A172 (cell line): ENCODE measurements around the gene ARG2. TPM values are rescaled to one million over a fixed set of nuclear protein-coding genes. Genes with fewer than 3 reads are reported as not detected.

ENCODE experiments used
- DNase-seq: peaks from one replicate; pipeline ENCODE4 v3.0.0-alpha.2; 2015; ENCODE audit warnings: low spot score
- total RNA-seq: library from RNA; depleted of rRNA; stranded (reverse); fragments of >200 nt; shearing (Covaris generic); gene quantifications from 2 replicates; pipeline ENCODE4 v1.2.3, GENCODE V29; 2014; rRNA removed

Gene ARG2
- 2.4 and 2.9 TPM in 2 replicates for total RNA-seq

DNA sequence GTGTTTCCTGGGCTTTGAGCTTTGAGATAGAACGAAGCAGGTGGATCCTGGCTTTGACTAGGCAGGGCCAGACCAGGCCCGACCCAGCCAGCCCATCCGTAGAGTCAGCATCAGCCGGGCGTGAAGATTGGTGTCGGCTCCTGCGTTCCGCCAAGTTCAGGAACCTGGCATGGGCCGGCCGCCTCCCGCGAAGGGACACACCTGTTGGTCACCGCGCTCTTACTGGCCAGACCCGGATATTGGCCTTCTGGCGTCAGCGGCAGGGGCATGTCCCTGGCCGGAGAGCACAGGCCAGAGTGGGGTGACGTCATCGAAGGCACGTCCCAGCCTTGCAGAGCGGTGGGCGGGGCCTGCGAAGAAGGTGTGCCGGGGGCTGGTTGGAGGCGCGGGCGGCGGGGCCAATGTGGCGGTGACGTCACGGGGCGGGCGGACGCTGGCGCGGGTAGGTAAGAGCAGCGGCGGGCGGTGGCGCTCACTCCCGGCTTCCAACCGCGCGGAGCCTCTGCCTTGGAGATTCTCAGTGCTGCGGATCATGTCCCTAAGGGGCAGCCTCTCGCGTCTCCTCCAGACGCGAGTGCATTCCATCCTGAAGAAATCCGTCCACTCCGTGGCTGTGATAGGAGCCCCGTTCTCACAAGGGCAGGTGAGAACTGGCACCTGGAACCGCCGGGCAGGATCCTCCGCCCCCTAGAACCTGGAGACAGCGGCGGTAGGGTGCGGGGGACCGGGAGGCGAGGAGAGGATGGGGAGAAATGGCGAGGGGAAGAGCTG is at the start of gene ARG2:
ARG2 (plus strand) TSS at position 475 of the 771 bp plus-strand sequence; CDS start at position 533, 58 bp downstream.
- peak; percentile 75 for DNase-seq

DNA sequence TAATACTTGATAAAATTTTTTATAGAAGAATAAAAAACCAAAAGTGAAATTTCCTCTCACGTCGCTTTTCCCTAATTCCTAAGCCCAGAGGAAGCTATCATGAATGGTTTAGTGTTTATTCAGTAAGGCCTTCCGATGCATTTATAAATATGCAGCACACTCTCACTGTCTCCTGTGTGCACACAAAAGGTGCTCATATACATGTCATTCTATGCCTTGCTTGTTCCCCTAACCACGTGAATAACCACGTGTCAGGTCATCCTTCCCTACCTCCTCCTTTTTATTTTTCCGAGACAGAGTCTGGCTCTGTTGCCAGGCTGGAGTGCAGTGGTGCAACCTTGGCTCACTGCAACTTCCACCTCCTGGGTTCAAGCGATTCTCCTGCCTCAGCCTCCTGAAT is 49.3 kb upstream of the ARG2 start:
- DNase-seq = no peak

DNA sequence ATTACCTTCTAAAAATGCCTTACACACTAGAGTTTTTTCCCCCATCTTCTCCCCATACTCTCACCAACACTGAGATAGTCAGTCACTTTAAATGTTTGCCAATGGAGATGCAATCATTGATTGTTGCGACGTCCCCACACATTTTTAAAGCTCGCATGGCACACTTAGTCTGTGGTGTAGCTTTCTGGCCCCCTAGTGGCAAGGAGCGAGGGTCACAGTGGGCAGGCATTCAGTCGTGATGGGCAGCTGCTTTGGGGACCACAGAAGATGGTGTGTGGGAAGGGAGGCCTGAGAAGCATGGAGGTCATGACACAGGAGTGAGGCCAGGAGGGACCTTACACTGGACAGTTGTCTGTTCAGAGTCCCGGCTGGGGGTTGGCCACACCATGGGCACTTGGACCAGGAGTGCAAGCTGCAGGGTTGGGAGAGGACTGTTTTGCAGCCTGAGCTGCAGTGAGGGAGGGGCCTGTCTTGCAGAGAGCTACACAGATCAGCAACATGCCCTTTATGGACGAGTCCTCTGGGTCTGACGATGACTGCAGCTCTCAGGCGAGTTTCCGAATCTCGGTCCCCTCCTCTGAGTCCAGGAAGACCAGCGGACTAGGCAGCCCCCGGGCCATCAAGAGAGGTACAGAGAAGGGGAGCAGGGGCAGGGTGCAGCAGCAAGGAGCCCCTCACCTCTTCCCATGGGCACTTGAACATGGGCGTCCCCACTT is 48.3 kb upstream of the ARG2 start:
- peak; percentile 18 for DNase-seq

DNA sequence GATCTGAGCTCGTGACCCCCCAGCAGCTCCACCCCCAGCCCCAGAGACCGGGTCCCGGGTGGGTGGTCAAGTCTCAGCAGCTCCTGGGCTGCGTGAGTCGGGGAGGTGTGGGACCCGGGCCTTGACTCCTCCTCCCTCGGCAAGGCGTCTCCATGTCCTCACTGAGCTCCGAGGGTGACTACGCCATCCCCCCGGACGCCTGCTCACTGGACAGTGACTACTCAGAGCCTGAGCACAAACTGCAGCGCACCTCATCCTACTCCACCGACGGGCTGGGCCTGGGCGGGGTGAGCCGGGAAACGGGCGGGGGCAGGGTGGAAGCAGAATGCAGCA is 47.8 kb upstream of the ARG2 start:
- no peak for DNase-seq

DNA sequence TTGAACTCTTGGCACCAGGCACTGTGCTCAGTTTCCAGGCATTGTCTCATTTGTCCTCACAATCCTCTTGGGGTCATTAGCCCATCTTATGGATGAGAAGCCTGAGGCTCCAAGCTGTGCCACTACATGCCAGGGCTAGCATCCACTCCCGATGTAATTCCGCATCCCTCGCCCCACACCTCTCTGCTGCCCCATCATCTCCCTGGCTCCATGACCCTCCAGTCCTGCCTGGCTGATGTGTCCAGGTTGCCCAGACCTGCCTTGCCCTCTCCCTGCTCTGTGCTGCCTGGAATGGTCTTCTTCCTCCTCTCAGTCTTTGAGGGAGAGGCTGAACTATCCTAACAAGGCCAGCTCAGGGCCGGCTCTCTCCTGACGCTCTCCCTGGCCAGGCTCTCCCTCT is 47.1 kb upstream of the ARG2 start:
- no peak for DNase-seq

DNA sequence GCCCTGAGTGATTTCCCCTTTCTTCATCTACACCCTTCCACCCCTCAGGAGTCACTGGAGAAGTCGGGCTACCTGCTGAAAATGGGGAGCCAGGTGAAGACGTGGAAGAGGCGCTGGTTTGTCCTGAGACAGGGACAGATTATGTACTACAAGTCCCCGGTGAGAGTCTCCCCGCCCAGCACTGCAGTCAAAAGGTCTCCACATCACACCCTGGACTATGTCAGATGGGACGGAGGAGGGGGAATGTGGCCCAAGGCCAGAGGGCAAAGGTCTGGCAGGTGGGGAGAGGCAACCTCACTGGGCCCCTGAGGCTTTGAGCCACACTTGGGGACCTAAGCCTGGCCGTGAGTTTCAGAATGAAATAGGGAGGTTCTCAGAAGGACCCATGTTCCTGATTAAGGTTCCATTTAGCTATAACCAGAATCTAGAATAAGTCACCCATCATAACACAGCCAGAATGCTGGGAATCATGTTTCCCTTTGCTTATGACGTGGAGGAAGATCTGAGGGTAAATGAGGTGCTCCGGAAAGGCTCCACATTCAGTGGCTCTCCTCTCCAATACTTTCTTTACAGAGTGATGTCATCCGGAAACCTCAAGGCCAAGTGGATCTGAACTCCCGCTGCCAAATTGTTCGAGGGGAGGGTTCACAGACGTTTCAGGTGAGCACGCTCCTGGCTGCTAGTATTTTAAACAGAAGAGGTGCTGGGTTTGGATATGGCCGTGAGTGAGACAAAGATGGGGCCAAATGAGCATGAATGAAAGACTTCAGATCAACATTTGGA is 46.3 kb upstream of the ARG2 start:
- DNase-seq = no peak

DNA sequence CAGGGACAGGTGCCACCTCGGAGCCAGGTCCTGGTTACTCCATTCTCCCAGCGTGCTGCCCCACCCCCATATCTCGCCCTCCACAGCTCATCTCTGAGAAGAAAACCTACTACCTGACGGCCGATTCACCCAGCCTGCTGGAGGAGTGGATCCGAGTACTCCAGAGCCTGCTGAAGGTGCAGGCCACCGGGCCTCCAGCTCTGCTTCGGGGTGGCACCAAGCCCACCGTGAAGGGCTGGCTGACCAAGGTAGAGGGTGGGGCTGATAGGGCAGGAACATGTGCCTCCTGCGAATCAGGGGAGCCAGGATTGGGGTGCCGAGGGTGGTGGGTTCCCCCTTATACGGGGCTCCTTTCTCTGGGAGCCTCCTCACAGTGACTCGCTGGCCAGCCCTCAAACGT is 45.6 kb upstream of the ARG2 start:
- DNase-seq = no peak

DNA sequence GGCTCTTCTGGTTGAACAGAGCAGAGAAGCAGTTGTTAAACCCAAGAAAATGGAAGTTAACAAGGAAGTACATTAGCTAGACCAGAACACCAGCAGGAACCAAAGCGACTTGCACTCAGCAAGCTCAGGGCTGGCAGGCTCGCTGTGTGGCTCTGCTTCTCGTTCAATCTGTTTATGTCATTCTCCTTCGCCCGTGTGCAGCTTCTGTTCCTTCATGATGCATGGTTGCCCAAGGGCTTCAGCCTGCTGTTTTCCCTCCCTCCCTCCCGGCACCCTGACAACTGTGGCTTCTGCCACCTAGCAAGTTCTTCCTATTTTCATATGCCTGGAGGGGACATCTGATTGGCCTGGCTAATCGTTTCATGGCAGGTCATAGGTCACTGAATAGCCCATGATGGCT is 44.9 kb upstream of the ARG2 start:
- DNase-seq = no peak

DNA sequence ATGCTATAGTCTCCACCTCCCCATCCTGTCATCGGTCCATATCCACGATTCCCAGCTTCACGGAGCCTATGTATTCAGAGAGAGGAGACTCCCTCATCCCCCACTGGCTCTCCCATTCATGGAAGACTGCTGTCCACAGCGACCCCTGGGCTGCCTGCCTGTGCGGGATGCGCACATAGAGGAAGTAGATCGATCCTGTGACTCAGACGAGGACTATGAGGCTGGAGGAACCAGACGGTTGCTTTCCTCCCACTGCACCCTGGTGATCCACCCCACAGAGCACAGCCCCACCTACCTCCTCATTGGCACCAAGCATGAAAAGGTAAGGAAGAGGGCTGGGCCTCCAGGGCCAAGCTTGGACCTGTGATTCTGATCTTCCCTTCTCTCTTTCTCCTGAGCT is 44.0 kb upstream of the ARG2 start:
- DNase-seq = peak; percentile 4

DNA sequence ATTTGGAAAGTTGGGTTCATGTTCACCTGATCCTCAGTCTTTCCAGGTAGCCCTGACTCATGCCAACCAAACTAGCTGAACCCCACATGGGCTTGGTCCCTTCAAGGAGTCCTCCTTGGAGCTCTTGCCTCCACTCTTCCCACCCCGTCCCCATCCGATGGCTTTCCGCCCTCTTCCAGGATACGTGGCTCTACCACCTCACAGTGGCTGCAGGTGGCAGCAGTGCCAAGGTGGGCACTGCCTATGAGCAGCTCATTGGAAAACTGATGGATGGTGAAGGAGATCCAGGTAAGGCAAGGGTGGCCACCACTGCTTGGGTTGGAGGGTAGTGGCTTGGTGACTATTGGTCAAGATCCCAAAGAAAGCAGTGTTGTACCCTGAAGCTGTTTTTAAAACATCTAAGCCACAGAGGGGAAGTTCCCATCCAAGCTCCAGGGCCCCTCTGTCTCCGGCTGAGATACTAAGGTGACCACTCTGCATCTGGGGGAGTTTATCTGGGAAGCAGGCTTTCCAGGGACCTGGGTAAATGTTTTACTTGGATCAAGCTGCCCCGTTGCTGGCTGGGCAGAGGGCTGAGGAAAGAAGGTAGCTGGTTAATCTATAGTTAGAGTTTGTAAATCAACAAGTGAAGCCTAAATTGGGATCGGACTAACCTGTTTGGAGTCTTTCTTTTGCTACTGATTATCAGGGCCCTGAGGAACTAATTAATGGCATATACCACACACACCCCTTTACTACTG is 43.3 kb upstream of the ARG2 start:
- no peak for DNase-seq

DNA sequence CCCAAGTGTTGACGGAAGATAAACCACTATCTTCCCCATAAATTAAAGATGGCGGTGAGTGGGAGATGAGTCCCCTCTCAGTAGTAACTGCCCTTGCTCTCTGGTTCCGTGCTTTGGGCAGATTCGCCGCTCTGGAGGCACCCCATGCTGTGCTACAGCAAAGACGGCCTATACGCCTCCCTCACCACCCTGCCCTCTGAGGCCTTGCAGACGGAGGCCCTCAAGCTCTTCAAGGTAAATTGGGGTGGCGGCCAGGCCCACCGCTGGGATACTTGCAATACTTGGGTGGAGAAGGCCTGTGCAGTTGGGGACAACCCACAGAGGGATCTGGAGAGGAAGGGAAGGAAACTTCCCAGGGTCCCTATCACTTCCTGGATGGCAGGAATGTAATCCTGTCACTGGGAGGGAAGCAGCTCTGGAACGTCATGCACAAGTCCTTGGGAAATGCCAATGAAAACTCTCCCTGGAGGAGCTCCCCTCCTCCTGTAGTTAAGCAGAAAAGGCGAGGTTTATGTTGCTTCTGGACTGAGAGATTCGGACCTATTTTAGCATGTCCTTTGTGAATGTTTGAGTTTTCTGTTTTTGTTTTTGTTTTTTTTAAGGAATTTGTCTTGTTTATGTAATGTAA is 42.4 kb upstream of the ARG2 start:
- no peak for DNase-seq

DNA sequence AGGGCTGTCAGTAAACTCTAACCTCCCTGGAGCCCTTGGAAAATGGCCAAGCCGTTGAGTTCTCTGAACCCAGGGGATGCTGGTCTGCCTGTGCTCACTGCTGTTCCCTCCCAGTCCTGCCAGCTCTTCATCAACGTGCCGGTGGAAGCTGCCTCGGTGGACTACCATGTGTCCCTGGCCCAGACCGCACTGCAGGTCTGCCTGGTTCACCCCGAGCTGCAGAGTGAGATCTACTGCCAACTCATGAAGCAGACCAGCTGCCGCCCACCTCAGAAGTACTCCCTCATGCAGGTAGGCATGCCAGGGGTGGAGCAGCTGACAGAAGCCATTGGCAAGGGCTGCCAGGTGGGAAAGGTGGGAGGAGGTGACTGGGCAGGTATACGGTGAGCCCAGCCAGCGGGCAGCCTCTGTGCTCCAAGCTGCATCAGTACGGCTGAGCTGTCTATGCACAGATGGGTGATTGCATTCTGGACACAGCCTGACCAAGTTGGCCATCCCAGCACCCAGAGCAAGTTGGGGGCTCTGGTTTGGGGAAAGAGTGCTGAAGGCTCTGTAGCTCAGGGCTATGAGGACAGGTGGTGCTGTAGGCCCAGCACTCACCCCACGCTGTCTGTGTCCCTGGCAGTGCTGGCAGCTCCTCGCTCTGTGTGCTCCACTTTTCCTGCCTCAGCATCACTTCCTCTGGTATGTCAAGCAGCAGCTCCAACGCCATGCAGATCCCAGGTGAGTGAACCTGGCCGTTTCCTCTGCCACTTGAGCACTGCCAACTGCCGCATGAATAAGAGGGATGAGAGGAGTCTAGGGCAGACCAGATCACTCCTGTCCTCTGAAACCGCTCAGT is 41.6 kb upstream of the ARG2 start:
- no peak for DNase-seq

DNA sequence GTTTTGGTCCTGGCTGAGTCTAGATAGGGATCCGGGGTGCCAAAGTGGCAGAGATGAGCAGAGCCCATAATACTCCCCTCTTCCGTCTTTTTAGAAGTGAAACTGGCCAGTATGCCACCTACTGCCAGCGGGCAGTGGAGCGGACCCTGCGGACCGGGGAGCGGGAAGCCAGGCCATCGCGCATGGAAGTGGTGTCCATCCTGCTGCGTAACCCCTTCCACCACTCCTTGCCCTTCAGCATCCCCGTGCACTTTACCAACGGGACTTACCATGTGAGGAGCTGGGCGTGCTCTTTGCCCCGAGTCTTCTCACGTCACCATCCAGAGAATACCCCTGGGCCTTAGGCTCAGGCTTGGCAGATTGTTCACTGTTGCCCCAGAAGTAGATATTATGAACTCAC is 40.7 kb upstream of the ARG2 start:
- DNase-seq = no peak

DNA sequence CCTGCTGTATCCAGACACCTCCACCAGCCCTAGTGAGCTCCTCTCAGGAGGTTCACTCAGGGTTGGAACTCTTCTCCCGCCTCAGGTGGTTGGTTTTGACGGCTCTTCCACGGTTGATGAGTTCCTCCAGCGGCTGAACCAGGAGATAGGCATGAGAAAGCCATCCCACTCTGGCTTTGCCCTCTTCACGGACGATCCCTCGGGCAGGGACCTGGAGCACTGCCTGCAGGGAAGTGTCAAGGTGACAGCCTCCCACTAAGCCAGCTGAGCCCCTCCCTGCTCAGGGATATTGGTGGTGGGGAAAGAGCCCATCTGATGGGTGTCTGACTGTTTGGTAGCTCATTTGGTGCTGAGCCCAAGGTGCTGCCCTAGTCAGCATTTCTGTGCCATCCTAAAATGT is 40.1 kb upstream of the ARG2 start:
- no peak for DNase-seq

DNA sequence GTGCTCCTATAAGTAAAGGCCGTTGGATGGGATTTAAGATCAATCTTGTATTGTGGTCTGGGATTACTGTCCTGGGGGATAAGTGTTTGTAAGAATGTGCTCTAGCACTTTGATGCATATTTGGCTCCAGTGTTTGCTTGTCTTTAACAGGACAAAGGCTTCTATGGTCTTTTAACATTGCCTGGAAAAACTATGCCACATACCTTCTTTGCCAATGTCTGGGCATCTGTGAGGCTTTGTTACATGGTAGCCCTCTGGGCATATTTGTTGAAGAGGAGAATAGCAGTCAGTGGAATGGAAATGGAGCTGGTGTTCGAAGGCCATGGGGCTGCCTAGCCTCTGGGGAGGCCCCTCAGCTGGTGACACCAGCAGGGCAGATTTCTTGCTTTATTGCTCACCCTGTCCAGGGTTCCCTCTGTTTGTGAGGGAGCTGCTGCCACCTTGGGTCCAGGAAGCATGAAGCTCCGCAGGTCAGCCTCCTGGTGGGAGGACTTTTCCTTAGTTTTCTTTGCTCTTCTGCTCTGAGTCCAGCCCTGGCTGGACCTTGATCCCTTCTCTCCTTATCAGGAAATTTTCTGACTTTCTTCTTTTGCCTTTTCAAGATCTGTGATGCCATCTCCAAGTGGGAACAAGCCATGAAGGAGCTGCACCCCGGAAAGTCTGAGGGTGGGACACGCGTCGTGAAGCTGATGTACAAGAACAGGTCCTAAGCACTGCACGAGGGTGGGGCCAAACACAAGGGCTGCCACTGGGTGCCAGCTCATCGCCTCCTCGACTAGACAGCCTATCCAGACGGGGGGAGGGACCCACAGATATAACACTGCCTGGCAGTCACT is 39.2 kb upstream of the ARG2 start:
- DNase-seq = no peak

DNA sequence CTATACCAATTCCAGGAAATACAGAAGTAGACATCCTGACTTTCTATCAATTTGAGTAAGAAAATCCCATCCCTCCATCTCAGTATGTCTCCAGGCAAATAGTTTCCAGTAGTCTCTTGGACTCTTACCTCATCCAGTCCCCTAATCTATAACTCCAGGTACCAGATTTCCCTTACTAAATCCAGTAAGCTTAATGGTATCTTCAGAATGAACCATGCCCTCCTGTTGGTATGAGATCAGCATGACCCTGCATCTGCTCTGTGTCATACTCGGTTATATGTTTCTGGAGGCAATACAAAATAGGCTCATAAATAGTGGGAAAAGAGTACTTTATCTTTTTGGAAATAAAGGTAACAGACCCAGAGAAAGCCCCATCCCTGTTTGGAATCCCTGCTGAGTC is 38.1 kb upstream of the ARG2 start:
- DNase-seq = no peak

DNA sequence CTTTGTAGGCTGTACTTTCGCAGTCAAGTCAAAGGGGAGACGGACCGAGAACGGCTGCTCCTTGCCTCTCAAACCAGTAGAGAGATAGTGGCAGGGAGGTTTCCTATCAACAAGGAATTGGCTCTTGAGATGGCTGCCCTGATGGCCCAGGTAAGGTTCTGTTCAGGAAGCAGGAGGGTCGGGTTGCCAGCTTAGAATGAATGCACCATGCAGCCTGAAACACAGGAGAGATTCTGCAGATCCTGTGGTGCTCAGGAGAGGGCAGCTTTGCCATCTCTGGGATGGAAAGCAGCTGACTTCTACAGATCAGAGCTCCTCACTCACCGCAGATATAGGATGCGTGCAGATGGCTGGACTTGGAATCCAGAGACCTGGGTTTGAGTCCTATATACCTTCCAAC is 37.7 kb upstream of the ARG2 start:
- DNase-seq = no peak

DNA sequence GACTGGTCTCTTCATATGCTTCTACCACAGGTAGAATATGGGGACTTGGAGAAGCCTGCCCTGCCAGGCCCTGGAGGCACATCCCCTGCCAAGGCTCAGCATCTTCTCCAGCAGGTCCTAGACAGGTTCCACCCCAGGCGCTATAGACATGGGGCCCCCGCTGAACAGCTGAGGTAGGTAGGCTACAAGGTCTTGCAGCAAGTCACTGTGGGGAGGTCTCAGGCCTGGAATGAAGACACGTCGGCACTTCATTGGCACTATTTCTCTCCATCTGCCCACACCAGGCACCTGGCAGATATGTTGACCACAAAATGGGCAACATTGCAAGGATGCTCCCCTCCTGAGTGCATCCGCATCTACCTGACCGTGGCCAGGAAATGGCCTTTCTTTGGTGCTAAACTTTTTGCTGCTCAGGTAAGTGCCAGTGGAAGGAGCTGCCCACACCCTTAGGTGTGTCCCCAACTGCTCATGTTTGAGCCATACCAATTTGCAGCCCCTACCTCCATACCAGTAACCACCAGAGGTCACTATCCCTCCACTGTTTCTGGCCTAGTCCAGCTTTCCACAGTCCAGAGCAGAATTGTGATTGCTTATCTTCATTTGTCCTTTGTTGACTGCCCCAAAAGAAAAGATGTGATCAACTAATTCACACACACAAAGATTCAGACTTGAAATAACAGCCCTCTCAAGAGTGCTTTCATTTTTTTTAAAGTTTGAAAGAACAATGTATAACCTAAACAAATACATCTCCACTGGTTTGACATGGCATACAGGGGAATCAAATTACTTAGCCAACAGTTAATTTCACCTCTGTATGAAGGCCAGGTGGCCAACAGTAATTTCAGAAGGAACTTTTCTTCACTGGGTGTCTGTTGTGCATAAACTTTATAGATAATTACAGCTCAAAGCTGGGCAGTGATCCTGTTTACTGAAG is 35.7 kb upstream of the ARG2 start:
- peak; percentile 31 for DNase-seq

DNA sequence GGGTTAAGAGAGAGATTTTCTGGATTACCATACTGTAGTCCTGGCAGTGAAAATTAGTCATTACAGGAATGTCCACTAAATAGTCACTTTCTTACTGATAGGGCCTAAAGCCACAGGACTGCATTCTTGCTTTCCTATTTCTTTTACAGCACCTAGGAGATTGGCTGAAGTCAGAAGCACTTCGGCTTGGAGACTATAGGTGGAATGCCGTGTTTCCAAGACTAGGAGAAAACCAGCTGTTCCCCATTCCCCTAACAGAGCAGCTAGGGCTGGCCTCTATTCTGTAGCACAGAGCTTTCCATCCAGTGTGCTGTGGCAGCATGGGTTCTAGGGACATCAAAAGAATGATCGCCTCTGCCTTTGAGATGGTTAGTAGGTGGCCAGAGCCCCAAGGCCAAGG is 34.7 kb upstream of the ARG2 start:
- DNase-seq = no peak
